ENCODE measurements around the gene DLG4.
A peak's percentile ranks its signal among the peaks of the same experiment; 100 is the strongest.
"Not testable (repeated sequence)": the region's sequence is repeated elsewhere in the genome, so short reads cannot be mapped to it uniquely, and the experiment has no call there.

The DLG4 gene

DNA sequence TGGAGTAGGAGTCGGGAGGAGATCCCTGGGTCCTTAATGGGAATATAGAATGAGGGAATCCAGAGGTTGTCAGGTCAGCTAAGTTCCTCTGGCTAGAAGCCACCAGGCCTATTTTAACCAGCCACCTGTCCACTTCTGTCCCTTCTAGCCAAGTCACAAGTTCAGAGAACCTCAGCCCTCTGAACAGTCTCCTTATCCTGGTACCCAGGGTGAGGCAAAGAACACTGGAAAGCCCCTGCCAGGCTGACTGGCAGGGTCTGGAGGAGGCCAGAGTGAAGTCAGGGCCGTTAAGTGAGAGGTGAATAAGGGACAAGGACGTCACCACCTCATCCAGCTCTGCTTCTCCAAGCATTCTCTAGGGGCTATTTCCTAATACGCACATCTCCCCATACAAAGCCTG is 29.2 kb upstream of the DLG4 start:
- peak overlapping the region; percentile 87 for H3K9ac ChIP-seq (ENCODE audit: low read depth, low read length, poor library complexity, severe bottlenecking)
- peak overlapping the region; percentile 84 for H3K4me3 ChIP-seq (ENCODE audit: low read length, poor library complexity, severe bottlenecking)
- TF ChIP-seq, protein P1, sequence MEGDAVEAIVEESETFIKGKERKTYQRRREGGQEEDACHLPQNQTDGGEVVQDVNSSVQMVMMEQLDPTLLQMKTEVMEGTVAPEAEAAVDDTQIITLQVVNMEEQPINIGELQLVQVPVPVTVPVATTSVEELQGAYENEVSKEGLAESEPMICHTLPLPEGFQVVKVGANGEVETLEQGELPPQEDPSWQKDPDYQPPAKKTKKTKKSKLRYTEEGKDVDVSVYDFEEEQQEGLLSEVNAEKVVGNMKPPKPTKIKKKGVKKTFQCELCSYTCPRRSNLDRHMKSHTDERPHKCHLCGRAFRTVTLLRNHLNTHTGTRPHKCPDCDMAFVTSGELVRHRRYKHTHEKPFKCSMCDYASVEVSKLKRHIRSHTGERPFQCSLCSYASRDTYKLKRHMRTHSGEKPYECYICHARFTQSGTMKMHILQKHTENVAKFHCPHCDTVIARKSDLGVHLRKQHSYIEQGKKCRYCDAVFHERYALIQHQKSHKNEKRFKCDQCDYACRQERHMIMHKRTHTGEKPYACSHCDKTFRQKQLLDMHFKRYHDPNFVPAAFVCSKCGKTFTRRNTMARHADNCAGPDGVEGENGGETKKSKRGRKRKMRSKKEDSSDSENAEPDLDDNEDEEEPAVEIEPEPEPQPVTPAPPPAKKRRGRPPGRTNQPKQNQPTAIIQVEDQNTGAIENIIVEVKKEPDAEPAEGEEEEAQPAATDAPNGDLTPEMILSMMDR (conservative IDR thresholded peaks at IDR 0.05; ENCODE audit: low read length): no peak
- no peak for TF ChIP-seq EZH2phosphoT487 (IDR thresholded peaks at IDR 0.05; ENCODE audit: borderline replicate concordance)
- H3K9me2 ChIP-seq (replicated peaks; ENCODE audit: low read depth, low read length): no peaks in the 10 kb centered on the region
- H4K20me1 ChIP-seq (ENCODE audit: insufficient read depth, low read length, poor library complexity, severe bottlenecking): peaks cover 47% of the 10 kb centered on the region
- H3K4me1 ChIP-seq (ENCODE audit: insufficient read depth, low read length, poor library complexity, severe bottlenecking): peaks cover 33% of the 10 kb centered on the region
- H3K27me3 ChIP-seq (ENCODE audit: insufficient read depth, low read length, poor library complexity, severe bottlenecking): no peaks in the 10 kb centered on the region
- no peaks in the 10 kb centered on the region for H3F3A ChIP-seq (ENCODE audit: low read depth)
- peaks cover 70% of the 10 kb centered on the region for H3K79me2 ChIP-seq (ENCODE audit: insufficient read depth, low read length)
- peaks cover 22% of the 10 kb centered on the region; the same call in 1 of the 2 replicates for H3K36me3 ChIP-seq (ENCODE audit: insufficient read depth, low read length)
- H2AFZ ChIP-seq (ENCODE audit: low read length): no peak overlapping the region
- H3K4me2 ChIP-seq (ENCODE audit: low read depth, low read length, poor library complexity, severe bottlenecking): peak overlapping the region; percentile 99
- H3K9me3 ChIP-seq (ENCODE audit: insufficient read depth, low read depth, low read length): no peaks in the 10 kb centered on the region

GRCh38 chr17:7246779-7247178 is 27.1 kb upstream of the DLG4 start:
- Histone ChIP-seq H3F3A (ENCODE audit: low read depth) (0 out of 2 replicates have a peak, but pooled peaks cover 3% of the 10 kb centered on the region), H3K27me3 (ENCODE audit: insufficient read depth, low read length, poor library complexity, severe bottlenecking) (no peaks in the 10 kb centered on the region), H3K79me2 (ENCODE audit: insufficient read depth, low read length) (peaks cover 61% of the 10 kb centered on the region), H3K4me1 (ENCODE audit: insufficient read depth, low read length, poor library complexity, severe bottlenecking) (peaks cover 32% of the 10 kb centered on the region), H3K4me3 (ENCODE audit: low read length, poor library complexity, severe bottlenecking) (no peak overlapping the region), H3K9me3 (ENCODE audit: insufficient read depth, low read depth, low read length) (no peaks in the 10 kb centered on the region), H3K9me2 (replicated peaks; ENCODE audit: low read depth, low read length) (no peaks in the 10 kb centered on the region), H2AFZ (ENCODE audit: low read length) (no peak overlapping the region), H3K4me2 (ENCODE audit: low read depth, low read length, poor library complexity, severe bottlenecking) (no peak overlapping the region), H3K9ac (ENCODE audit: low read depth, low read length, poor library complexity, severe bottlenecking) (no peak overlapping the region), H4K20me1 (ENCODE audit: insufficient read depth, low read length, poor library complexity, severe bottlenecking) (peaks cover 38% of the 10 kb centered on the region), H3K36me3 (ENCODE audit: insufficient read depth, low read length) (peaks cover 23% of the 10 kb centered on the region; the same call in 1 of the 2 replicates)
- TF ChIP-seq EZH2phosphoT487 (IDR thresholded peaks at IDR 0.05; ENCODE audit: borderline replicate concordance): no peak
- TF ChIP-seq, protein P1 (conservative IDR thresholded peaks at IDR 0.05; ENCODE audit: low read length): no peak

GRCh38 chr17:7243838-7244237 is 24.2 kb upstream of the DLG4 start:
- not testable (repeated sequence) for H3K4me2 ChIP-seq (ENCODE audit: low read depth, low read length, poor library complexity, severe bottlenecking); H3K9me3 ChIP-seq (ENCODE audit: insufficient read depth, low read depth, low read length); H3K4me3 ChIP-seq (ENCODE audit: low read length, poor library complexity, severe bottlenecking); H3K9me2 ChIP-seq (replicated peaks; ENCODE audit: low read depth, low read length); H3K9ac ChIP-seq (ENCODE audit: low read depth, low read length, poor library complexity, severe bottlenecking); H2AFZ ChIP-seq (ENCODE audit: low read length); H3F3A ChIP-seq (ENCODE audit: low read depth); H3K27me3 ChIP-seq (ENCODE audit: insufficient read depth, low read length, poor library complexity, severe bottlenecking)
- Histone ChIP-seq H3K79me2 (ENCODE audit: insufficient read depth, low read length) (peaks cover 60% of the 10 kb centered on the region), H3K36me3 (ENCODE audit: insufficient read depth, low read length) (peaks cover 23% of the 10 kb centered on the region; the same call in 1 of the 2 replicates), H3K4me1 (ENCODE audit: insufficient read depth, low read length, poor library complexity, severe bottlenecking) (peaks cover 29% of the 10 kb centered on the region), H4K20me1 (ENCODE audit: insufficient read depth, low read length, poor library complexity, severe bottlenecking) (peaks cover 16% of the 10 kb centered on the region)

- H3K9ac ChIP-seq (ENCODE audit: low read depth, low read length, poor library complexity, severe bottlenecking): no peak overlapping the region
- TF ChIP-seq, protein P1 (conservative IDR thresholded peaks at IDR 0.05; ENCODE audit: low read length): no peak
- TF ChIP-seq EZH2phosphoT487 (IDR thresholded peaks at IDR 0.05; ENCODE audit: borderline replicate concordance): no peak
- no peaks in the 10 kb centered on the region for H3K9me2 ChIP-seq (replicated peaks; ENCODE audit: low read depth, low read length)
- peaks cover 59% of the 10 kb centered on the region for H3K79me2 ChIP-seq (ENCODE audit: insufficient read depth, low read length)
- peaks cover 25% of the 10 kb centered on the region for H3K4me1 ChIP-seq (ENCODE audit: insufficient read depth, low read length, poor library complexity, severe bottlenecking)
- H3F3A ChIP-seq (ENCODE audit: low read depth): 0 out of 2 replicates have a peak, but pooled peaks cover 3% of the 10 kb centered on the region
- peaks cover 23% of the 10 kb centered on the region; the same call in 1 of the 2 replicates for H3K36me3 ChIP-seq (ENCODE audit: insufficient read depth, low read length)
- H4K20me1 ChIP-seq (ENCODE audit: insufficient read depth, low read length, poor library complexity, severe bottlenecking): peaks cover 12% of the 10 kb centered on the region
- no peaks in the 10 kb centered on the region for H3K9me3 ChIP-seq (ENCODE audit: insufficient read depth, low read depth, low read length)
- peak overlapping the region; percentile 75 for H3K4me2 ChIP-seq (ENCODE audit: low read depth, low read length, poor library complexity, severe bottlenecking)
- H3K27me3 ChIP-seq (ENCODE audit: insufficient read depth, low read length, poor library complexity, severe bottlenecking): peaks cover 5% of the 10 kb centered on the region
- H2AFZ ChIP-seq (ENCODE audit: low read length): no peak overlapping the region
- peak overlapping the region; percentile 86 for H3K4me3 ChIP-seq (ENCODE audit: low read length, poor library complexity, severe bottlenecking)
These were observed 23.8 kb upstream of the DLG4 start for GRCh38 chr17:7243453-7243729.

All from Loucy (cell line).